SIG-M5 treated with dmso at 0.1 percent for 504 hours (cell line): Measurements from ENCODE around the gene RABGAP1L.

Experiments used
- DNase-seq: peaks from one replicate; lab custom pipeline; 2025; ENCODE audit not compliant: unreplicated experiment; lab: John Stamatoyannopoulos, UW

Gene RABGAP1L

GRCh38 chr1:174197088-174197487 is 37.8 kb downstream of the RABGAP1L start:
- DNase-seq = no peak

DNA sequence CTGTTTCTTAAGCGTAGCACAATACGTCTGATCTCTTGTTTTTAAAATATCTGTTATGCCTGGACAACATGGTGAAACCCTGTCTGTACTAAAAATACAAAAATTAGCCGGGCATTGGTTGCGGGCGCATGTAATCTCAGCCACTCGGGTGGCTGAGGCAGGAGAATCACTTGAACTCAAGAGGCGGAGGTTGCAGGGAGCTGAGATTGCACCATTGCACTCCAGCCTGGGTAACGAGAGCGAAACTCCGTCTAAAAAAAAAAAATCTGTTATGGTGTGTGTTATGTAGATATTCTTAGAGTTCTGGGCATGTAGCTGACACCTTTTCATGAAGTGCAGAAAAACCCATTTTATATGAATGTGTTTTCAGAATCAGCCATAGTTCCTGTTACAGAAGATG is 38.2 kb downstream of the RABGAP1L start:
- no peak for DNase-seq

DNA sequence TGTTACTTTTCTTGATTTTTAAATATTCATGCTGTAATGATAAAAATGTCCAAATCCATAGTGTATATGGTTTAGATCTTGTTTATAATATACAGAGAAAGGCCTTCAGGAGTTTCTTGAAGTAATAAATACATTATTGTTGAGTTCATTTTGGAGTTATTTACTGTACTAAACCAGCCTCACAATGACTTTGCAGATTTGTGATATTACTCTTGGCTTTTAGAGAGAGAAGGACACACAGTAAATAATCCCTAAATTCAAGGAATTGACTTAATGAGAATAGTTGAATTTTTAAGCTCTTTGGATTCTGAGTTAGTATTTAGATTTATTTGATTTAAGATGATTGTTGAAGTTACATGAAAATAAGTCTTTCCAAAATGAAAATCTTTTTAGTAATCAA is 38.9 kb downstream of the RABGAP1L start:
- DNase-seq = no peak

GRCh38 chr1:174200746-174201145 is 41.4 kb downstream of the RABGAP1L start:
- no peak for DNase-seq

- DNase-seq = peak; percentile 65
Observed at GRCh38 chr1:174204697-174205308, 45.5 kb downstream of the RABGAP1L start.

- DNase-seq = peak; percentile 94
Observed at GRCh38 chr1:174206148-174206836, 47.0 kb downstream of the RABGAP1L start.

- no peak for DNase-seq
Observed at GRCh38 chr1:174209347-174210187, 50.2 kb downstream of the RABGAP1L start.

GRCh38 chr1:174211486-174211885 is 52.2 kb downstream of the RABGAP1L start:
- no peak for DNase-seq

- no peak for DNase-seq
Observed at GRCh38 chr1:174215766-174216165, 56.4 kb downstream of the RABGAP1L start.

- no peak for DNase-seq
Observed at GRCh38 chr1:174217248-174217647, 57.9 kb downstream of the RABGAP1L start.

GRCh38 chr1:174217787-174218574 is 58.7 kb downstream of the RABGAP1L start:
- peak; percentile 45 for DNase-seq

- DNase-seq = no peak
Observed at GRCh38 chr1:174218983-174219382, 59.7 kb downstream of the RABGAP1L start.

- no peak for DNase-seq
Observed at GRCh38 chr1:174219606-174220370, 60.5 kb downstream of the RABGAP1L start.

DNA sequence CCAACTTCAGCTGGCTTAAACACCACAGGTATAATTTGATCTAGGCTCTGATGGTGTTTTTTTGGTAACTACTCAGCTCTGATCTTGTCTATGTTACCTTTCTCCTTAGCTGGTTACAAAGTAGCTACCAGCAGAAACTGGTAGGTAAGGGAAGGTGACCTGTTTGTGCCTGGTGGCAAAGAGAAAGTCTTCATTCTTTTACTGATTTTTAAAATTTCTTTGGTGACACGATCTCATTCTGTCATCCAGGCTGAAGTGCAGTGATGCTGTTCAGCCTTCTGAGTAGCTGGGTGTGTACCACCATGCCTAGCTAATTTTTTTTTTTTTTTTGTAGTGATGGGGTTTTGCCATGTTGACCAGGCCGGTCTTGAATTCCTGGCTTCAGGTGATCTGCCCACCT is 62.4 kb downstream of the RABGAP1L start:
- no peak for DNase-seq

DNA sequence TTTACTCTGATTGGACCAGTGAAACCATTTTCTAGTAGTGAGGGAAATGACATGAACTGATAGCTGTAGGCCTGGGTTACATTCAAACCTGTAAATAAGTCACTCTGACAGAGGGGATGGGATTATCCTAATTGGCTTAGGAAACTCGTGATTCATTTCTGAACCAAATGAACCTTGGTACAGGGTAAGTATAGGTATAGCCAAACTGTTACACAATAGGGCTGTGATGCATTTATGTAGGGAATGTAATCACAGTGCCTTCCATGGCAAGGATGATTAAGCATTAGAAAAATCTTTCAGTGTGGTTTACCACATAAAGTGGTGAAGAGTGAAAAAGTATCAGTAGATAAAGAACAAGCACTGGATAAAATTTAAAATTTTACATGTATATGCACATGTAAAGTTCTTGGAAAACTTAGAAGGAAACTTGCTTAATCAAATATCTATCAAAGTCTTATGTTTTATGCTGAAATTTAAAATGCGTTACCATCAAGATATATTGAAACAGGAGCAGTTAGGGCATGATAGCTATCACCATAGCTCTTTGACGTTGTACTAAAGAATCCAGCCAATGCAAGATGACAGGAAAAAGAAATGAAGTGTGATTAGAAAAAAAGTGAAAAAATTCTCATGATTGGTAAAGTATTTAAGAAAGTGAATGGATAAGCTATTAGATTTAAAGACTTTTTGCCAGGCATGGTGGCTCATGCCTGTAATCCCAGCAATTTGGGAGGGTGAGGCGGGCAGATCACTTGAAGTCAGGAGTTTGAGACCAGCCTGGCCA is 63.0 kb downstream of the RABGAP1L start:
- no peak for DNase-seq

GRCh38 chr1:174224641-174225040 is 65.3 kb downstream of the RABGAP1L start:
- DNase-seq = no peak

GRCh38 chr1:174225499-174226204 is 66.3 kb downstream of the RABGAP1L start:
- no peak for DNase-seq

- no peak for DNase-seq
Observed at GRCh38 chr1:174230399-174230798, 71.1 kb downstream of the RABGAP1L start.

DNA sequence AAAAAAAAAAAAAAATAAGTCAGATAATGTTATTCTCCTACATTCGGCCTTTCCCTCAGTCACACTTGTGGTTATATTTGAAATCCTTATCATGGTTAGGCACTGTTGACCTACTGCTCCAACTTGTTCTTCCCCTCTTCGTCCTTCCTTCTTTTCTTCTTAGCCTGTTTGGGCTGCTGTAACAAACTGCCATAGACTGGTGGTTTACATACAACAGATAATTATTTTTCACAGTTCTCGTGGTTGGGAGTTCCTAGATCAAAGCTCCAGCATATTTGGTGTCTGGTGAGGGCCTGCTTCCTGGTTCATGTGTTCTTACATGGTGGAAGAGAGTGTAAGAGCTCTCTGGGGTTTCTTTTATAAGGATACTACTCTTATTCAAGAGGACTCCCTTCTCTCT is 73.4 kb downstream of the RABGAP1L start:
- DNase-seq = no peak
